HG02798 (cell line): ENCODE measurements around the gene TMPRSS7.
"Not testable (repeated sequence)": the region's sequence is repeated elsewhere in the genome, so short reads cannot be mapped to it uniquely, and the experiment has no call there.

Experiments used
- ATAC-seq: cut with Tn5 transposase; IDR thresholded peaks from one replicate; pipeline ENCODE4 v1.9.1; 2021; ENCODE audit warnings: mild to moderate bottlenecking; ENCODE audit not compliant: unreplicated experiment, poor library complexity

The TMPRSS7 gene

GRCh38 chr3:112011376-112011940, 23.1 kb upstream of the TMPRSS7 start:
- ATAC-seq: no peak

- ATAC-seq: no peak
Measured at GRCh38 chr3:112012205-112012992, 22.1 kb upstream of the TMPRSS7 start.

- peak; percentile 86 for ATAC-seq
Measured at GRCh38 chr3:112013058-112013783, 21.3 kb upstream of the TMPRSS7 start.

- ATAC-seq: peak; percentile 12
Measured at GRCh38 chr3:112013784-112014143, 20.8 kb upstream of the TMPRSS7 start.

- no peak for ATAC-seq
Measured at GRCh38 chr3:112017091-112017490, 17.4 kb upstream of the TMPRSS7 start.

GRCh38 chr3:112018712-112019111, 15.8 kb upstream of the TMPRSS7 start:
- ATAC-seq: no peak

GRCh38 chr3:112019716-112020115, 14.8 kb upstream of the TMPRSS7 start:
- ATAC-seq: no peak

- ATAC-seq: no peak
Measured at GRCh38 chr3:112020674-112021085, 13.9 kb upstream of the TMPRSS7 start.

- no peak for ATAC-seq
Measured at GRCh38 chr3:112027142-112027541, 7.4 kb upstream of the TMPRSS7 start.

GRCh38 chr3:112027826-112028225, 6.7 kb upstream of the TMPRSS7 start:
- ATAC-seq: no peak

- no peak for ATAC-seq
Measured at GRCh38 chr3:112030901-112031300, 3.6 kb upstream of the TMPRSS7 start.

- no peak for ATAC-seq
Measured at GRCh38 chr3:112032098-112032731, 2.3 kb upstream of the TMPRSS7 start.

GRCh38 chr3:112035241-112035640, 705 bp downstream of the TMPRSS7 start:
- ATAC-seq: no peak

GRCh38 chr3:112037194-112037593, 2.7 kb downstream of the TMPRSS7 start:
- not testable (repeated sequence) for ATAC-seq

GRCh38 chr3:112038863-112039262, 4.3 kb downstream of the TMPRSS7 start:
- peak; percentile 48 for ATAC-seq

GRCh38 chr3:112041321-112041720, 6.8 kb downstream of the TMPRSS7 start:
- no peak for ATAC-seq

- ATAC-seq: no peak
Measured at GRCh38 chr3:112042842-112043280, 8.3 kb downstream of the TMPRSS7 start.

- ATAC-seq: peak; percentile 93
Measured at GRCh38 chr3:112043621-112044201, 9.2 kb downstream of the TMPRSS7 start.

- ATAC-seq: no peak
Measured at GRCh38 chr3:112046599-112046998, 12.1 kb downstream of the TMPRSS7 start.

- no peak for ATAC-seq
Measured at GRCh38 chr3:112047264-112047663, 12.7 kb downstream of the TMPRSS7 start.
